Measurements from ENCODE around the gene MAVS. TPM values are rescaled to one million over a fixed set of nuclear protein-coding genes. Genes with fewer than 3 reads are reported as not detected.

The MAVS gene
- total and polyA plus RNA-seq, 9 of the 15 experiments (the other 6 are each of a cell fraction or from before 2014, with no cell fraction given): 1.6 to 22.0 (median 11.3) TPM

GRCh38 chr20:3857405-3857804 is 10.8 kb downstream of the MAVS start (continued):
- TF ChIP-seq, protein P1, sequence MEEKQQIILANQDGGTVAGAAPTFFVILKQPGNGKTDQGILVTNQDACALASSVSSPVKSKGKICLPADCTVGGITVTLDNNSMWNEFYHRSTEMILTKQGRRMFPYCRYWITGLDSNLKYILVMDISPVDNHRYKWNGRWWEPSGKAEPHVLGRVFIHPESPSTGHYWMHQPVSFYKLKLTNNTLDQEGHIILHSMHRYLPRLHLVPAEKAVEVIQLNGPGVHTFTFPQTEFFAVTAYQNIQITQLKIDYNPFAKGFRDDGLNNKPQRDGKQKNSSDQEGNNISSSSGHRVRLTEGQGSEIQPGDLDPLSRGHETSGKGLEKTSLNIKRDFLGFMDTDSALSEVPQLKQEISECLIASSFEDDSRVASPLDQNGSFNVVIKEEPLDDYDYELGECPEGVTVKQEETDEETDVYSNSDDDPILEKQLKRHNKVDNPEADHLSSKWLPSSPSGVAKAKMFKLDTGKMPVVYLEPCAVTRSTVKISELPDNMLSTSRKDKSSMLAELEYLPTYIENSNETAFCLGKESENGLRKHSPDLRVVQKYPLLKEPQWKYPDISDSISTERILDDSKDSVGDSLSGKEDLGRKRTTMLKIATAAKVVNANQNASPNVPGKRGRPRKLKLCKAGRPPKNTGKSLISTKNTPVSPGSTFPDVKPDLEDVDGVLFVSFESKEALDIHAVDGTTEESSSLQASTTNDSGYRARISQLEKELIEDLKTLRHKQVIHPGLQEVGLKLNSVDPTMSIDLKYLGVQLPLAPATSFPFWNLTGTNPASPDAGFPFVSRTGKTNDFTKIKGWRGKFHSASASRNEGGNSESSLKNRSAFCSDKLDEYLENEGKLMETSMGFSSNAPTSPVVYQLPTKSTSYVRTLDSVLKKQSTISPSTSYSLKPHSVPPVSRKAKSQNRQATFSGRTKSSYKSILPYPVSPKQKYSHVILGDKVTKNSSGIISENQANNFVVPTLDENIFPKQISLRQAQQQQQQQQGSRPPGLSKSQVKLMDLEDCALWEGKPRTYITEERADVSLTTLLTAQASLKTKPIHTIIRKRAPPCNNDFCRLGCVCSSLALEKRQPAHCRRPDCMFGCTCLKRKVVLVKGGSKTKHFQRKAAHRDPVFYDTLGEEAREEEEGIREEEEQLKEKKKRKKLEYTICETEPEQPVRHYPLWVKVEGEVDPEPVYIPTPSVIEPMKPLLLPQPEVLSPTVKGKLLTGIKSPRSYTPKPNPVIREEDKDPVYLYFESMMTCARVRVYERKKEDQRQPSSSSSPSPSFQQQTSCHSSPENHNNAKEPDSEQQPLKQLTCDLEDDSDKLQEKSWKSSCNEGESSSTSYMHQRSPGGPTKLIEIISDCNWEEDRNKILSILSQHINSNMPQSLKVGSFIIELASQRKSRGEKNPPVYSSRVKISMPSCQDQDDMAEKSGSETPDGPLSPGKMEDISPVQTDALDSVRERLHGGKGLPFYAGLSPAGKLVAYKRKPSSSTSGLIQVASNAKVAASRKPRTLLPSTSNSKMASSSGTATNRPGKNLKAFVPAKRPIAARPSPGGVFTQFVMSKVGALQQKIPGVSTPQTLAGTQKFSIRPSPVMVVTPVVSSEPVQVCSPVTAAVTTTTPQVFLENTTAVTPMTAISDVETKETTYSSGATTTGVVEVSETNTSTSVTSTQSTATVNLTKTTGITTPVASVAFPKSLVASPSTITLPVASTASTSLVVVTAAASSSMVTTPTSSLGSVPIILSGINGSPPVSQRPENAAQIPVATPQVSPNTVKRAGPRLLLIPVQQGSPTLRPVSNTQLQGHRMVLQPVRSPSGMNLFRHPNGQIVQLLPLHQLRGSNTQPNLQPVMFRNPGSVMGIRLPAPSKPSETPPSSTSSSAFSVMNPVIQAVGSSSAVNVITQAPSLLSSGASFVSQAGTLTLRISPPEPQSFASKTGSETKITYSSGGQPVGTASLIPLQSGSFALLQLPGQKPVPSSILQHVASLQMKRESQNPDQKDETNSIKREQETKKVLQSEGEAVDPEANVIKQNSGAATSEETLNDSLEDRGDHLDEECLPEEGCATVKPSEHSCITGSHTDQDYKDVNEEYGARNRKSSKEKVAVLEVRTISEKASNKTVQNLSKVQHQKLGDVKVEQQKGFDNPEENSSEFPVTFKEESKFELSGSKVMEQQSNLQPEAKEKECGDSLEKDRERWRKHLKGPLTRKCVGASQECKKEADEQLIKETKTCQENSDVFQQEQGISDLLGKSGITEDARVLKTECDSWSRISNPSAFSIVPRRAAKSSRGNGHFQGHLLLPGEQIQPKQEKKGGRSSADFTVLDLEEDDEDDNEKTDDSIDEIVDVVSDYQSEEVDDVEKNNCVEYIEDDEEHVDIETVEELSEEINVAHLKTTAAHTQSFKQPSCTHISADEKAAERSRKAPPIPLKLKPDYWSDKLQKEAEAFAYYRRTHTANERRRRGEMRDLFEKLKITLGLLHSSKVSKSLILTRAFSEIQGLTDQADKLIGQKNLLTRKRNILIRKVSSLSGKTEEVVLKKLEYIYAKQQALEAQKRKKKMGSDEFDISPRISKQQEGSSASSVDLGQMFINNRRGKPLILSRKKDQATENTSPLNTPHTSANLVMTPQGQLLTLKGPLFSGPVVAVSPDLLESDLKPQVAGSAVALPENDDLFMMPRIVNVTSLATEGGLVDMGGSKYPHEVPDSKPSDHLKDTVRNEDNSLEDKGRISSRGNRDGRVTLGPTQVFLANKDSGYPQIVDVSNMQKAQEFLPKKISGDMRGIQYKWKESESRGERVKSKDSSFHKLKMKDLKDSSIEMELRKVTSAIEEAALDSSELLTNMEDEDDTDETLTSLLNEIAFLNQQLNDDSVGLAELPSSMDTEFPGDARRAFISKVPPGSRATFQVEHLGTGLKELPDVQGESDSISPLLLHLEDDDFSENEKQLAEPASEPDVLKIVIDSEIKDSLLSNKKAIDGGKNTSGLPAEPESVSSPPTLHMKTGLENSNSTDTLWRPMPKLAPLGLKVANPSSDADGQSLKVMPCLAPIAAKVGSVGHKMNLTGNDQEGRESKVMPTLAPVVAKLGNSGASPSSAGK (IDR thresholded peaks at IDR 0.05): no peak
- no peak for TF ChIP-seq KDM1A (IDR thresholded peaks at IDR 0.05)
